Nephron (organoid): ENCODE measurements around the gene PRKN.
A peak's percentile ranks its signal among the peaks of the same experiment; 100 is the strongest.

Source experiments
- H3K27ac Mint-ChIP-seq, 3 experiments: 2 replicates each; pipeline ENCODE4 v1.8.0; 2020; ENCODE audit warnings: mixed read lengths in 3 of 3, mild to moderate bottlenecking in 2 of 3, moderate library complexity in 1 of 3
- H3K27me3 Mint-ChIP-seq: 2 replicates; pipeline ENCODE4 v1.8.0; 2021; ENCODE audit warnings: low read depth, mild to moderate bottlenecking, moderate library complexity, mixed read lengths
- H3K36me3 Mint-ChIP-seq: 2 replicates; pipeline ENCODE4 v1.8.0; 2020; ENCODE audit warnings: low read depth, mixed read lengths
- H3K4me1 Mint-ChIP-seq: 2 replicates; pipeline ENCODE4 v1.8.0; 2020; ENCODE audit warnings: mixed read lengths
- H3K4me3 Mint-ChIP-seq, 3 experiments: 2 replicates each; pipeline ENCODE4 v1.8.0; 2020; ENCODE audit warnings: mild to moderate bottlenecking in 3 of 3, mixed read lengths in 3 of 3, moderate library complexity in 2 of 3
- H3K9me3 Mint-ChIP-seq: 2 replicates; pipeline ENCODE4 v1.8.0; 2020; ENCODE audit warnings: mixed read lengths
- CTCF ChIP-seq, 3 experiments: fragments of 200-600 bp; sonication (generic); IDR thresholded peaks; one replicate each; pipeline ENCODE4 v1.5.0; 2021; ENCODE audit warnings: antibody characterized with exemption in 3 of 3; ENCODE audit not compliant: unreplicated experiment in 3 of 3

The PRKN gene

GRCh38 chr6:161458201-161458951 lies 1269.2 kb downstream of the PRKN start:
- H3K27ac Mint-ChIP-seq = peak overlapping the region; percentile 52 to 72 (median 68)
- no peak for TF ChIP-seq CTCF (IDR thresholded peaks at IDR 0.05; ENCODE audit: unreplicated experiment in 3 of 3)
- H3K4me3 Mint-ChIP-seq = no peak overlapping the region
- H3K36me3 Mint-ChIP-seq = no peaks in the 10 kb centered on the region
- peaks cover 15% of the 10 kb centered on the region for H3K4me1 Mint-ChIP-seq
- no peaks in the 10 kb centered on the region for H3K9me3 Mint-ChIP-seq
- H3K27me3 Mint-ChIP-seq = no peaks in the 10 kb centered on the region

GRCh38 chr6:161455848-161456247 lies 1271.7 kb downstream of the PRKN start:
- no peak overlapping the region for H3K4me3 Mint-ChIP-seq
- no peaks in the 10 kb centered on the region for H3K36me3 Mint-ChIP-seq
- peak overlapping the region in 1 of 3 experiments; percentile 35 for H3K27ac Mint-ChIP-seq
- TF ChIP-seq CTCF (IDR thresholded peaks at IDR 0.05; ENCODE audit: unreplicated experiment in 3 of 3) = no peak
- peaks cover 15% of the 10 kb centered on the region for H3K4me1 Mint-ChIP-seq
- H3K27me3 Mint-ChIP-seq = no peaks in the 10 kb centered on the region
- H3K9me3 Mint-ChIP-seq = no peaks in the 10 kb centered on the region

- TF ChIP-seq CTCF (IDR thresholded peaks at IDR 0.05; ENCODE audit: unreplicated experiment in 3 of 3) = no peak
- Mint-ChIP-seq H3K36me3 (no peaks in the 10 kb centered on the region), H3K4me3 (no peak overlapping the region), H3K9me3 (no peaks in the 10 kb centered on the region), H3K27ac (peak overlapping the region in 1 of 3 experiments; percentile 43), H3K4me1 (peaks cover 12% of the 10 kb centered on the region), H3K27me3 (no peaks in the 10 kb centered on the region)
Observed at GRCh38 chr6:161453558-161453957, 1274.0 kb downstream of the PRKN start.

GRCh38 chr6:161452241-161452640 lies 1275.3 kb downstream of the PRKN start:
- H3K9me3 Mint-ChIP-seq = no peaks in the 10 kb centered on the region
- H3K27ac Mint-ChIP-seq = no peak overlapping the region
- no peaks in the 10 kb centered on the region for H3K36me3 Mint-ChIP-seq
- no peak for TF ChIP-seq CTCF (IDR thresholded peaks at IDR 0.05; ENCODE audit: unreplicated experiment in 3 of 3)
- no peak overlapping the region for H3K4me3 Mint-ChIP-seq
- no peaks in the 10 kb centered on the region for H3K27me3 Mint-ChIP-seq
- peaks cover 1% of the 10 kb centered on the region for H3K4me1 Mint-ChIP-seq

GRCh38 chr6:161449521-161449920 lies 1278.0 kb downstream of the PRKN start:
- Mint-ChIP-seq H3K27me3 (no peaks in the 10 kb centered on the region), H3K36me3 (no peaks in the 10 kb centered on the region), H3K4me3 (no peak overlapping the region), H3K4me1 (peaks cover 23% of the 10 kb centered on the region), H3K27ac (no peak overlapping the region), H3K9me3 (no peaks in the 10 kb centered on the region)
- TF ChIP-seq CTCF (IDR thresholded peaks at IDR 0.05; ENCODE audit: unreplicated experiment in 3 of 3) = no peak

- peak overlapping the region; percentile 90 to 94 (median 90) for H3K27ac Mint-ChIP-seq
Observed at GRCh38 chr6:161446949-161447348, 1280.6 kb downstream of the PRKN start.

More at GRCh38 chr6:161446949-161447348, 1280.6 kb downstream of the PRKN start:
- no peak for TF ChIP-seq CTCF (IDR thresholded peaks at IDR 0.05; ENCODE audit: unreplicated experiment in 3 of 3)
- Mint-ChIP-seq H3K4me1 (peaks cover 44% of the 10 kb centered on the region), H3K36me3 (no peaks in the 10 kb centered on the region), H3K27me3 (peaks cover 3% of the 10 kb centered on the region), H3K4me3 (no peak overlapping the region), H3K9me3 (no peaks in the 10 kb centered on the region)
